Measurements from ENCODE around the gene ERGIC1.
"Not testable (repeated sequence)": the region's sequence is repeated elsewhere in the genome, so short reads cannot be mapped to it uniquely, and the experiment has no call there.

The ERGIC1 gene

GRCh38 chr5:172833686-172834414, at the start of gene ERGIC1:
Gene ERGIC1 (plus strand): TSS chr5:172834251. CDS start chr5:172834414, 163 bp downstream.
- DNase-seq (ENCODE audit: low read depth, low spot score) = no peak

GRCh38 chr5:172785429-172786088, 48.5 kb upstream of the ERGIC1 start:
- DNase-seq (ENCODE audit: low read depth, low spot score) = no peak

- no peak for DNase-seq (ENCODE audit: low read depth, low spot score)
Measured at GRCh38 chr5:172786736-172787462, 47.2 kb upstream of the ERGIC1 start.

GRCh38 chr5:172787538-172787937, 46.5 kb upstream of the ERGIC1 start:
- not testable (repeated sequence) for DNase-seq (ENCODE audit: low read depth, low spot score)

- no peak for DNase-seq (ENCODE audit: low read depth, low spot score)
Measured at GRCh38 chr5:172788771-172789686, 45.0 kb upstream of the ERGIC1 start.

- DNase-seq (ENCODE audit: low read depth, low spot score) = no peak
Measured at GRCh38 chr5:172789687-172790495, 44.2 kb upstream of the ERGIC1 start.

- no peak for DNase-seq (ENCODE audit: low read depth, low spot score)
Measured at GRCh38 chr5:172790496-172790889, 43.6 kb upstream of the ERGIC1 start.

- DNase-seq (ENCODE audit: low read depth, low spot score) = no peak
Measured at GRCh38 chr5:172791286-172791685, 42.8 kb upstream of the ERGIC1 start.

- DNase-seq (ENCODE audit: low read depth, low spot score) = no peak
Measured at GRCh38 chr5:172791726-172792445, 42.2 kb upstream of the ERGIC1 start.

GRCh38 chr5:172792701-172793570, 41.1 kb upstream of the ERGIC1 start:
- no peak for DNase-seq (ENCODE audit: low read depth, low spot score)

- DNase-seq (ENCODE audit: low read depth, low spot score) = no peak
Measured at GRCh38 chr5:172793577-172794488, 40.2 kb upstream of the ERGIC1 start.

- DNase-seq (ENCODE audit: low read depth, low spot score) = no peak
Measured at GRCh38 chr5:172795318-172795977, 38.6 kb upstream of the ERGIC1 start.

- no peak for DNase-seq (ENCODE audit: low read depth, low spot score)
Measured at GRCh38 chr5:172796306-172796705, 37.7 kb upstream of the ERGIC1 start.

- DNase-seq (ENCODE audit: low read depth, low spot score) = no peak
Measured at GRCh38 chr5:172797771-172798191, 36.3 kb upstream of the ERGIC1 start.

- no peak for DNase-seq (ENCODE audit: low read depth, low spot score)
Measured at GRCh38 chr5:172798422-172799215, 35.4 kb upstream of the ERGIC1 start.

- DNase-seq (ENCODE audit: low read depth, low spot score) = no peak
Measured at GRCh38 chr5:172799416-172799815, 34.6 kb upstream of the ERGIC1 start.
